GM23248 (cell line): Measurements from ENCODE around the gene ADCY5. TPM values are rescaled to one million over a fixed set of nuclear protein-coding genes. Genes with fewer than 3 reads are reported as not detected.

Experiments used
- DNase-seq: peaks from one replicate; pipeline ENCODE4 v3.0.0-alpha.2; 2015
- H2AFZ ChIP-seq: fragments of 200-600 bp; sonication (generic); 2 replicates; pipeline ENCODE4 v1.6.1; 2016; ENCODE audit warnings: antibody characterized with exemption
- H3F3A ChIP-seq: fragments of 200-600 bp; sonication (generic); 2 replicates; pipeline ENCODE4 v1.6.1; 2016; ENCODE audit warnings: mild to moderate bottlenecking, antibody characterized with exemption, mixed run types; ENCODE audit not compliant: insufficient read depth
- H3K27ac ChIP-seq: fragments of 200-600 bp; sonication (generic); 2 replicates; pipeline ENCODE4 v1.5.1; 2016; ENCODE audit warnings: mild to moderate bottlenecking
- H3K27me3 ChIP-seq: fragments of 200-600 bp; sonication (generic); replicated peaks from 2 replicates; pipeline ENCODE4 v1.6.1; 2016; ENCODE audit warnings: mild to moderate bottlenecking; ENCODE audit not compliant: insufficient read depth
- H3K36me3 ChIP-seq: fragments of 200-600 bp; sonication (generic); 2 replicates; pipeline ENCODE4 v1.6.1; 2016; ENCODE audit warnings: low read depth, mild to moderate bottlenecking
- H3K4me1 ChIP-seq: fragments of 200-600 bp; sonication (generic); 2 replicates; pipeline ENCODE4 v1.6.1; 2016; ENCODE audit warnings: mild to moderate bottlenecking; ENCODE audit not compliant: insufficient read depth
- H3K4me2 ChIP-seq: fragments of 200-600 bp; sonication (generic); one replicate; pipeline ENCODE4 v1.6.1; 2016; ENCODE audit warnings: mild to moderate bottlenecking; ENCODE audit not compliant: unreplicated experiment
- H3K4me3 ChIP-seq: fragments of 200-600 bp; sonication (generic); 2 replicates; pipeline ENCODE4 v1.5.1; 2016; ENCODE audit warnings: mild to moderate bottlenecking
- H3K79me2 ChIP-seq: fragments of 200-600 bp; sonication (generic); 2 replicates; pipeline ENCODE4 v1.6.1; 2016; ENCODE audit warnings: mild to moderate bottlenecking; ENCODE audit not compliant: insufficient read depth
- H3K9ac ChIP-seq: fragments of 200-600 bp; sonication (generic); 2 replicates; pipeline ENCODE4 v1.6.1; 2016; ENCODE audit warnings: mild to moderate bottlenecking
- H3K9me2 ChIP-seq: fragments of 200-600 bp; sonication (generic); 2 replicates; pipeline ENCODE4 v1.6.1; 2016; ENCODE audit warnings: mixed run types, mild to moderate bottlenecking, moderate library complexity; ENCODE audit not compliant: insufficient read depth
- H3K9me3 ChIP-seq: fragments of 200-600 bp; sonication (generic); one replicate; pipeline ENCODE4 v1.6.1; 2017; ENCODE audit warnings: low read depth
- H4K20me1 ChIP-seq: fragments of 200-600 bp; sonication (generic); 2 replicates; pipeline ENCODE4 v1.6.0; 2016; ENCODE audit not compliant: insufficient read depth
- EZH2 ChIP-seq: fragments of 200-600 bp; sonication (generic); IDR thresholded peaks from 2 replicates; pipeline ENCODE4 v1.6.1; 2018; ENCODE audit warnings: antibody characterized with exemption, mild to moderate bottlenecking; ENCODE audit not compliant: insufficient read depth, poor library complexity, severe bottlenecking
- EZH2phosphoT487 ChIP-seq: fragments of 200-600 bp; sonication (generic); IDR thresholded peaks from 2 replicates; pipeline ENCODE4 v1.6.1; 2018; ENCODE audit warnings: antibody characterized with exemption, moderate library complexity, mild to moderate bottlenecking, low read depth; ENCODE audit not compliant: insufficient read depth
- WGBS, 2 experiments: methylation state at CpG; one replicate each; pipeline ENCODE4 v1.1.6; 2015 to 2017; ENCODE audit warnings: low lambda C conversion rate in 2 of 2, low coverage in 1 of 2; ENCODE audit errors: missing lambda C conversion rate in 2 of 2; 5-methylcytosine and 5-hydroxymethylcytosine counted together
- in situ Hi-C: fragments of 300-500 bp; cut with MboI; formaldehyde crosslinking; loops from 2 replicates; pipeline ENCODE4 v1.15.0; 2020
- polyA plus RNA-seq: library from polyadenylated mRNA; unstranded; fragments of >200 nt; fragmentation: Nextera tagmentation; extraction: Ambion mirVana; gene quantifications from 2 replicates; pipeline ENCODE4 v1.2.1, GENCODE V29; 2016
- total RNA-seq: library from RNA; depleted of rRNA; stranded (reverse); fragments of >200 nt; shearing (Covaris generic); gene quantifications from 2 replicates; pipeline ENCODE4 v1.2.3, GENCODE V29; 2014

Gene ADCY5
- total and polyA plus RNA-seq, 2 experiments from 2014 or later: 0.09 to 1.2 TPM

DNA sequence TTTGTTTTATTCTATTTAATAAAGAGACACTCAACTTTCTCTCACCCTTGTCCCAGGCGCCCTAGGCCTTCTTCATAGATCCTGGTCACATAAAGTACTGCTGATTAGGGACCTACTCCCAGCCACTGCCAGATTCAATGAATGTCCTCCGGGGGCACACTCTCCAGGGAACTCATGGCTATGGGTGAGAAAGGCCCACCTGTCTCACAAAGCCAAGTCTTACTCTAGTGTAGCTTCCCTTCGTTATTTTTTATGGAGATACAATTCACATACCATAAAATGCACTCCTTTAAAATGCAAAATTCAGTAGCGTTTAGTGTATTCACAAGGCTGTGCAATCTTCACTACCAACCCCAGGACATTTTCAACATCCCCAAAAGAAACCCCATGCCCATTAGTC lies 87.8 kb downstream of the ADCY5 start:
- 45 to 48% methylated on average over 4 of the region's 4 CpGs for WGBS, 2 experiments
- no peaks in the 10 kb centered on the region for H3K9me2 ChIP-seq
- TF ChIP-seq EZH2 (no peak), EZH2phosphoT487 (no peak)
- H3K9ac ChIP-seq: no peak overlapping the region
- H3K79me2 ChIP-seq: no peaks in the 10 kb centered on the region
- H3K4me2 ChIP-seq: no peak overlapping the region
- no peak for DNase-seq
- H3K9me3 ChIP-seq: no peaks in the 10 kb centered on the region
- H3K36me3 ChIP-seq: no peaks in the 10 kb centered on the region
- H4K20me1 ChIP-seq: no peaks in the 10 kb centered on the region
- no peaks in the 10 kb centered on the region for H3F3A ChIP-seq
- no peak overlapping the region for H3K4me3 ChIP-seq
- peaks cover 49% of the 10 kb centered on the region for H3K27me3 ChIP-seq
- H3K27ac ChIP-seq: no peak overlapping the region
- in situ Hi-C loops: no loop called here
- no peaks in the 10 kb centered on the region for H3K4me1 ChIP-seq
- H2AFZ ChIP-seq: no peak overlapping the region

DNA sequence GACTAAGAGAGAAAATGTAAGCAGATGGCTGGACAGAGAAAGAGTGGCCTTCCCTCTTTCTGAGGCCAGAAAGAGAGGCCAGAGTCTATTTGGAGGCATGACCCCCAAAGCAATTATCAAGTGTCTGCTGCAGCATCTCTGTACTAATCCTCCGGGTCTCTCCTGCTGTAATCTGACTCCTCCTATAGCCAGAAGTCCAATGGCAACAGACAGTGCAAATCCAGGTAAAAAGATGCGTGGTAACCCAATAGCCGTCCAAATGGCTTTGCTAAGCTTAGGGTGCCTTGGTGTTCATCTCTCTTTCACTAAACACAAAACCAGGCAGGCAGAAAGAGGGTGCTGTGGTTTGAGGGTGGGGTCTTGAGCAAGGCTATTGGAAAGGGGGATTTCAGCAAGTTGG lies 91.6 kb downstream of the ADCY5 start:
- Histone ChIP-seq H3K27me3 (peaks cover 67% of the 10 kb centered on the region), H3K9me3 (no peaks in the 10 kb centered on the region), H2AFZ (no peak overlapping the region), H3F3A (no peaks in the 10 kb centered on the region), H3K4me2 (no peak overlapping the region), H3K4me1 (no peaks in the 10 kb centered on the region), H3K79me2 (no peaks in the 10 kb centered on the region), H3K9ac (no peak overlapping the region), H3K36me3 (no peaks in the 10 kb centered on the region), H4K20me1 (no peaks in the 10 kb centered on the region), H3K4me3 (no peak overlapping the region), H3K27ac (no peak overlapping the region), H3K9me2 (no peaks in the 10 kb centered on the region)
- in situ Hi-C loops: no loop called here
- WGBS, 2 experiments: 50 to 57% methylated on average over 3 of the region's 3 CpGs
- DNase-seq: no peak
- no peak for TF ChIP-seq EZH2
- no peak for TF ChIP-seq EZH2phosphoT487

DNA sequence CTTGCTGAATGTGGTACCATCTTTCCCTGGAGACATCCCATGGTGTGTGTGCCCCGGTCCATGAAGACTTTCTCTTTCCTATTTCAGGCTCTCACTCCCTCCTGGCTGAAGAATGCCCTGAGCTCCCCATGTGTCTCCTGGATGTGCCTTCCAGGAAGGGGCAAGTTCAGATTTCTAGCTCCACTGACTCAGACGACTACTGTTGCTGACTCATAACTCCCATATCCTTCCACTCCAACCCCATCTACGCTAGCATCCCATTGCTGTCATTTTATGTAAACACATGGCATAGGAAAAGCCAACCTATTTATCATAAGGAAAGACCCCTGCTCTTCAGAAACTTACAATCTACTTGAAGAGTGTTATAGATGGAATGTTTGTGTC lies 95.0 kb downstream of the ADCY5 start:
- H2AFZ ChIP-seq: no peak overlapping the region
- no peaks in the 10 kb centered on the region for H3K4me1 ChIP-seq
- no peaks in the 10 kb centered on the region for H4K20me1 ChIP-seq
- H3K36me3 ChIP-seq: no peaks in the 10 kb centered on the region
- 79 to 85% methylated on average over 3 of the region's 3 CpGs for WGBS, 2 experiments
- no peak for TF ChIP-seq EZH2
- no peak for TF ChIP-seq EZH2phosphoT487
- no peak overlapping the region for H3K4me2 ChIP-seq
- no peaks in the 10 kb centered on the region for H3F3A ChIP-seq
- H3K27ac ChIP-seq: no peak overlapping the region
- no peak for DNase-seq
- H3K9me3 ChIP-seq: no peaks in the 10 kb centered on the region
- no peak overlapping the region for H3K4me3 ChIP-seq
- in situ Hi-C loops: no loop called here
- no peaks in the 10 kb centered on the region for H3K9me2 ChIP-seq
- H3K9ac ChIP-seq: no peak overlapping the region
- H3K79me2 ChIP-seq: no peaks in the 10 kb centered on the region
- H3K27me3 ChIP-seq: peaks cover 62% of the 10 kb centered on the region

DNA sequence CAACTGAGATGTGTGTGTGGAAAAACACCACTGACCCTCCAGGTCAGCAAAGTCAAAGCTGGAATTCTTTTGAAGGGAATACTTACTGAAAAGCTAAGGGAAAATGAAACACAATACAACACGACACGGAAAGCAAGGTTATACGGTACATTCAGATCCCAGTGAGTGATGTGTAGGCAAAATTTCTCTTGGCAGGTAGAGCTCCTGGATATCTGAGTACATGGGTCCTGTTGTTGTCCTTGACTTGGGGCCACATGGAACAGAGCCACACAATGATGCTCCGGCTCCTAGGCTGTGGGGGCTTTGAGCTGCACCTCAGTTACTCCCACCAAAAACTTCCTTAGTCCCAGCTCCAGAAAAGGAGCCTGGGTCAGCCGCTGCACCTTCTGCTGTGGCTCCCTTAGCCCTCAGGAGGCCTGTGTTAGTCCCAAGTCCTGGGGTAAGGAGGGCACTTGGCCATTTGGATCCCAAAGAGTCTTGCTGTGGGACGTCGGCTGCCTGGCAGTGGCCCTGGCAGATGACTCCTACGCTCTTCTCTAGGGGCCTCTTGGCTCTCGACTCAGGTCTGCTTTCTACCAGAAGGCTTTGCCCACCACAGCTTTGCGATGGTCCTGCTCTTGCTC lies 95.6 kb downstream of the ADCY5 start:
- in situ Hi-C loops: no loop called here
- Histone ChIP-seq H3K36me3 (no peaks in the 10 kb centered on the region), H3K4me3 (no peak overlapping the region), H3K4me2 (no peak overlapping the region), H3F3A (no peaks in the 10 kb centered on the region), H2AFZ (no peak overlapping the region), H3K9me2 (no peaks in the 10 kb centered on the region), H3K4me1 (no peaks in the 10 kb centered on the region), H4K20me1 (no peaks in the 10 kb centered on the region), H3K79me2 (no peaks in the 10 kb centered on the region), H3K27ac (no peak overlapping the region), H3K9me3 (no peaks in the 10 kb centered on the region), H3K9ac (no peak overlapping the region), H3K27me3 (peaks cover 62% of the 10 kb centered on the region)
- TF ChIP-seq EZH2phosphoT487: no peak
- TF ChIP-seq EZH2: no peak
- DNase-seq: no peak
- WGBS, 2 experiments: 86% methylated on average over 10 of the region's 10 CpGs

DNA sequence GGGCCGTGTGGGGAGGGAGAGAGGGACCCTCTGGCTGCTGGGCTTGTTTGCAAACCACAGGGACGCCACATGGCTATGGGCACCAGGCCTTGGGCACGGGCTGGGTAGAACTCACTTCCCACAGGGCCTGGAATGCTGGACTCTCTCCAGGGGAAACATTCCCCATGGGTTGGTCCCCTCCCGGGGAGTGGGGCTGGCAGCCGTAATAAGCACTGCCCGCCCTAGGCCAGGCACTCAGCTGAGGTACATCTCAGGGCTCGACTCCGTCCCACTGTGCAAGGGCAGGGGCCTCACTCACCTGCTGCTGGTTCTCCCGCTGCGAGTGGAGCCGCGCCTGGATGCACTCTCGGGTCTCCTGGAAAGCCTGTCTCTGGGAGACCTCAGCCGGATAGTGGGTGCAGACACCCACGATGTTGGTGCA lies 96.7 kb downstream of the ADCY5 start:
- Histone ChIP-seq H3K9me2 (no peaks in the 10 kb centered on the region), H3K4me2 (no peak overlapping the region), H3K79me2 (no peaks in the 10 kb centered on the region), H3K9ac (no peak overlapping the region), H3K27me3 (peaks cover 66% of the 10 kb centered on the region), H3K9me3 (no peaks in the 10 kb centered on the region), H4K20me1 (no peaks in the 10 kb centered on the region), H3K36me3 (no peaks in the 10 kb centered on the region), H3K27ac (no peak overlapping the region), H3K4me3 (no peak overlapping the region), H3K4me1 (no peaks in the 10 kb centered on the region), H2AFZ (no peak overlapping the region), H3F3A (no peaks in the 10 kb centered on the region)
- TF ChIP-seq EZH2: no peak
- no peak for TF ChIP-seq EZH2phosphoT487
- in situ Hi-C loops: no loop called here
- DNase-seq: no peak
- WGBS, 2 experiments: 78 to 88% methylated on average over 13 to 15 of the region's 15 CpGs
